Endothelial cell of umbilical vein (primary cell): ENCODE measurements around the gene TMEM63B. TPM values are rescaled to one million over a fixed set of nuclear protein-coding genes. Genes with fewer than 3 reads are reported as not detected.

Experiments
- BruUV-seq: library from RNA; stranded (reverse); fragments of 400-500 nt; replicated peaks from 2 replicates; lab custom pipeline; 2021; lab: Mats Ljungman, UMichigan
- CTCF ChIA-PET: fragments of 300-600, 350-600 bp; sonication (Branson Sonifier 250); formaldehyde crosslinking; loops from one replicate; lab custom pipeline; 2021; ENCODE audit warnings: antibody characterized with exemption, inconsistent platforms; lab: Charles Lee
- POLR2A ChIA-PET: fragments of 300-600, 350-600 bp; sonication (Branson Sonifier 250); formaldehyde crosslinking; loops from one replicate; lab custom pipeline; 2021; ENCODE audit warnings: antibody characterized with exemption, inconsistent platforms; lab: Charles Lee
- DNase-seq: peaks from one replicate; pipeline ENCODE4 v3.0.0-alpha.2; 2011; ENCODE audit warnings: low read depth, low spot score
- FAIRE-seq: peaks from 2 replicates; lab custom pipeline; 2011; peaks lifted over from hg19 to GRCh38; lab: Jason Lieb, UNC
- H2AFZ ChIP-seq: 2 replicates; pipeline ENCODE4 v1.6.0; 2012; ENCODE audit warnings: low read depth, low read length, control low read depth, inconsistent platforms
- H3K27ac ChIP-seq: 2 replicates; pipeline ENCODE4 v1.5.1; 2011; ENCODE audit warnings: low read depth, mild to moderate bottlenecking, control low read depth, low read length, moderate library complexity; ENCODE audit not compliant: insufficient read depth
- H3K27me3 ChIP-seq, 2 experiments: 2 replicates each; pipeline versions ENCODE4 v1.6.0 to v1.6.1; 2011; ENCODE audit warnings: low read length in 2 of 2, mixed read lengths in 1 of 2; ENCODE audit not compliant: control insufficient read depth in 2 of 2, insufficient read depth in 2 of 2
- H3K36me3 ChIP-seq, 2 experiments: 2 replicates in 1 of 2; 3 replicates in 1 of 2; pipeline ENCODE4 v1.5.1; 2011; ENCODE audit warnings: low read length in 2 of 2, mild to moderate bottlenecking in 1 of 2, moderate library complexity in 1 of 2; ENCODE audit not compliant: control insufficient read depth in 2 of 2, insufficient read depth in 2 of 2; ENCODE audit errors: extremely low read depth in 1 of 2
- H3K4me1 ChIP-seq: 3 replicates; pipeline ENCODE4 v1.5.1; 2011; ENCODE audit warnings: mild to moderate bottlenecking, low read length; ENCODE audit not compliant: control insufficient read depth, insufficient read depth; ENCODE audit errors: extremely low read depth
- H3K4me2 ChIP-seq: 2 replicates; pipeline ENCODE4 v1.6.1; 2011; ENCODE audit warnings: low read length, control low read depth, mixed read lengths; ENCODE audit not compliant: insufficient read depth
- H3K4me3 ChIP-seq, 3 experiments: fragments of 200-600 bp in 1 of 3; sonication (generic), shearing (Covaris generic) in 1 of 3; replicated peaks in 1 of 3; 2 replicates each; pipeline ENCODE4 v1.5.1; 2011 to 2016; ENCODE audit warnings: control low read depth in 3 of 3, low read length in 3 of 3, mild to moderate bottlenecking in 2 of 3, inconsistent platforms in 1 of 3, low read depth in 1 of 3, moderate library complexity in 1 of 3; ENCODE audit not compliant: insufficient read depth in 1 of 3
- H3K79me2 ChIP-seq: 2 replicates; pipeline ENCODE4 v1.6.0; 2012; ENCODE audit warnings: low read length, inconsistent platforms; ENCODE audit not compliant: control insufficient read depth, insufficient read depth
- H3K9ac ChIP-seq: replicated peaks from 2 replicates; pipeline ENCODE3; 2011; ENCODE audit warnings: low read length, control low read depth; ENCODE audit not compliant: insufficient read depth; ENCODE audit errors: extremely low read depth
- H3K9me1 ChIP-seq: replicated peaks from 3 replicates; pipeline ENCODE4 v1.6.0; 2011; ENCODE audit warnings: mild to moderate bottlenecking, low read length; ENCODE audit not compliant: control insufficient read depth, insufficient read depth; ENCODE audit errors: extremely low read depth
- H3K9me3 ChIP-seq: replicated peaks from 2 replicates; pipeline ENCODE4 v1.5.1; 2012; ENCODE audit warnings: low read length, inconsistent platforms; ENCODE audit not compliant: control insufficient read depth, insufficient read depth
- H4K20me1 ChIP-seq: replicated peaks from 2 replicates; pipeline ENCODE3; 2011; ENCODE audit warnings: mild to moderate bottlenecking, low read length; ENCODE audit not compliant: control insufficient read depth, insufficient read depth; ENCODE audit errors: extremely low read depth
- EZH2 ChIP-seq: IDR thresholded peaks from 2 replicates; pipeline ENCODE4 v1.6.1; 2012; ENCODE audit warnings: borderline replicate concordance, low read depth, mild to moderate bottlenecking, moderate library complexity, low read length, inconsistent platforms; ENCODE audit not compliant: severe bottlenecking
- FOS ChIP-seq: IDR thresholded peaks from 2 replicates; pipeline ENCODE4 v1.6.1; 2011; ENCODE audit warnings: mild to moderate bottlenecking, low read length, moderate library complexity, borderline replicate concordance; ENCODE audit not compliant: insufficient read depth
- GATA2 ChIP-seq: IDR thresholded peaks from 2 replicates; pipeline ENCODE4 v1.7.0; 2011; ENCODE audit warnings: low read depth, mild to moderate bottlenecking, moderate library complexity, mixed read lengths, low read length; ENCODE audit not compliant: insufficient read length, insufficient read depth
- JUN ChIP-seq: IDR thresholded peaks from 2 replicates; pipeline ENCODE4 v1.6.1; 2011; ENCODE audit warnings: borderline replicate concordance, low read depth; ENCODE audit not compliant: insufficient read length, insufficient read depth
- MYC ChIP-seq: IDR thresholded peaks from one replicate; pipeline ENCODE4 v1.6.1; 2011; ENCODE audit warnings: mild to moderate bottlenecking, low read depth, low read length
- POLR2A ChIP-seq: IDR thresholded peaks from 2 replicates; pipeline ENCODE4 v1.6.1; 2012; ENCODE audit warnings: low read depth, mild to moderate bottlenecking, control low read depth, low read length
- POLR2AphosphoS5 ChIP-seq: IDR thresholded peaks from 2 replicates; pipeline ENCODE4 v1.6.1; 2012; ENCODE audit warnings: low read depth, mild to moderate bottlenecking, control low read depth, low read length, moderate library complexity; ENCODE audit not compliant: insufficient read depth
- dilution Hi-C: fragments of 300-500 bp; cut with MboI; formaldehyde crosslinking; loops from one replicate; pipeline ENCODE4 v1.15.0; 2019; ENCODE audit warnings: low sequenced_read_pairs; ENCODE audit not compliant: extremely low pct_ligation_motif_present
- intact Hi-C: fragments of 100-400 bp; cut with micrococcal nuclease; formaldehyde crosslinking; loops from one replicate; pipeline ENCODE4 v1.10.0; 2022
- polyA plus RNA-seq, 4 experiments: library from polyadenylated mRNA; depleted of rRNA in 3 of 4; stranded (reverse) in 3 of 4; unstranded in 1 of 4; fragments of >200 nt; gene quantifications; 2 replicates each; pipeline versions ENCODE4 v1.2.1 to v1.2.3, GENCODE V29; 2011 to 2012; ENCODE audit warnings: missing spikeins in 1 of 4
- total RNA-seq: library from RNA; stranded (reverse); gene quantifications from 2 replicates; pipeline ENCODE4 v1.2.3, GENCODE V29; 2021
- TF ChIP-seq, protein P1 (sequence below): IDR thresholded peaks from 2 replicates; pipeline ENCODE4 v1.6.1; 2011; ENCODE audit not compliant: insufficient read depth, insufficient read length
- TF ChIP-seq, protein P2 (sequence below), 2 donors: IDR thresholded peaks; 1 replicate in 1 of 2; 2 replicates in 1 of 2; pipeline ENCODE4 v1.5.1; 2011; ENCODE audit warnings: low read length in 2 of 2, mild to moderate bottlenecking in 2 of 2, moderate library complexity in 2 of 2, control low read depth in 1 of 2, inconsistent platforms in 1 of 2, low read depth in 1 of 2; ENCODE audit not compliant: insufficient read depth in 1 of 2; ENCODE audit errors: extremely low read depth in 1 of 2

Gene TMEM63B
- total and polyA plus RNA-seq, 2 donors (not counting 3 experiments of a cell fraction or from before 2014, with no cell fraction given) = 49.7 to 56.1 TPM

DNA sequence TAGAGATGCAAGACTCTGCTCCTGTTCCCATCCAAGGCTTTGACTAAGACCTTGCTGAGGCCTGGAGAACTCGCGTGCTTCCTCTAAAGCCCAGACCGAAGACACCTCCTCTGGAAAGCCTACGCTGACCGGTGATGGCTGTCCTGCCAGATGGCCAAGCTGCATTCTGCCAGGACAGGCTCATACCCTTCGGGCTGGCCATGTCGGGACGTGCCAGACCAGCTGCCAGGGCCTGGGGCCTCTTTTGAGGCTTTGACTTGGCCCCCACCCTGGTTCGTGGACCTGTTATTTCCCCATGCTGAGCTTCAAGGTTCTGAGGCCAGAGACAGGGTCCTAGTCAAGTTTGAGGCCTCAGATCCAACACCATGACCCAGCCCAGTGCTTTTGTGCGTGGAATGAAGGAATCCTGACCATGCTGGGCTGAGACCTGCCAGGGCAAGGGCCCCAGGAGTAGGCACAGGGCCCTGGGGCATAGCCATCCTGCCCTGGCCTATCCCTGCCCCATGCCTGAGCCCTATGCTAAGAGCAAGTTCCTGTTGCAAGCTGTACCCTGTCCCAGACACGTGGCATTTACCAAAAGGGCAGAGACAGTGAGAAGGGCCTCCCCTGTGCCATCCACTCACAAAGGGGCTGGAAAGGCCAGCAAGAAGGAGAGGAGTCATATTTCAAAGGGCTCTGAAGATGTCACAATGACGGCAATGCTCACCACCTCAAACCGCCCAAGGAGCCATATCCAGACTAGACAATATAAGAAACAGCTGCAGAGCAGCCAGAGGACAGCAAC lies 42.9 kb upstream of the TMEM63B start:
- H3K79me2 ChIP-seq = no peaks in the 10 kb centered on the region
- H3K9ac ChIP-seq = no peak overlapping the region
- BruUV-seq = no TSS peak
- H3K36me3 ChIP-seq = no peaks in the 10 kb centered on the region
- H4K20me1 ChIP-seq = no peaks in the 10 kb centered on the region
- H2AFZ ChIP-seq = no peak overlapping the region
- POLR2A ChIA-PET = no interaction called here
- H3K9me3 ChIP-seq = no peaks in the 10 kb centered on the region
- H3K4me3 ChIP-seq = no peak overlapping the region
- no peaks in the 10 kb centered on the region for H3K9me1 ChIP-seq
- H3K4me2 ChIP-seq = no peak overlapping the region
- H3K4me1 ChIP-seq = no peaks in the 10 kb centered on the region
- CTCF ChIA-PET = interaction anchor here (1.1 to 2.8 kb wide), 4 partner anchors 12 to 417 kb away, joined by 3 to 9 read pairs (median 6); partner anchors contain the start of gene VEGFA
- TF ChIP-seq MYC = no peak
- no peak for TF ChIP-seq EZH2
- no peak for TF ChIP-seq POLR2A
- no peak for TF ChIP-seq GATA2
- TF ChIP-seq, protein P1, sequence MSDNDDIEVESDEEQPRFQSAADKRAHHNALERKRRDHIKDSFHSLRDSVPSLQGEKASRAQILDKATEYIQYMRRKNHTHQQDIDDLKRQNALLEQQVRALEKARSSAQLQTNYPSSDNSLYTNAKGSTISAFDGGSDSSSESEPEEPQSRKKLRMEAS = no peak
- TF ChIP-seq POLR2AphosphoS5 = no peak
- TF ChIP-seq JUN = no peak
- TF ChIP-seq FOS = no peak
- TF ChIP-seq, protein P2, sequence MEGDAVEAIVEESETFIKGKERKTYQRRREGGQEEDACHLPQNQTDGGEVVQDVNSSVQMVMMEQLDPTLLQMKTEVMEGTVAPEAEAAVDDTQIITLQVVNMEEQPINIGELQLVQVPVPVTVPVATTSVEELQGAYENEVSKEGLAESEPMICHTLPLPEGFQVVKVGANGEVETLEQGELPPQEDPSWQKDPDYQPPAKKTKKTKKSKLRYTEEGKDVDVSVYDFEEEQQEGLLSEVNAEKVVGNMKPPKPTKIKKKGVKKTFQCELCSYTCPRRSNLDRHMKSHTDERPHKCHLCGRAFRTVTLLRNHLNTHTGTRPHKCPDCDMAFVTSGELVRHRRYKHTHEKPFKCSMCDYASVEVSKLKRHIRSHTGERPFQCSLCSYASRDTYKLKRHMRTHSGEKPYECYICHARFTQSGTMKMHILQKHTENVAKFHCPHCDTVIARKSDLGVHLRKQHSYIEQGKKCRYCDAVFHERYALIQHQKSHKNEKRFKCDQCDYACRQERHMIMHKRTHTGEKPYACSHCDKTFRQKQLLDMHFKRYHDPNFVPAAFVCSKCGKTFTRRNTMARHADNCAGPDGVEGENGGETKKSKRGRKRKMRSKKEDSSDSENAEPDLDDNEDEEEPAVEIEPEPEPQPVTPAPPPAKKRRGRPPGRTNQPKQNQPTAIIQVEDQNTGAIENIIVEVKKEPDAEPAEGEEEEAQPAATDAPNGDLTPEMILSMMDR (IDR thresholded peaks at IDR 0.05; ENCODE audit: extremely low read depth in 1 of 2, insufficient read depth in 1 of 2, low read depth in 1 of 2, low read length in 2 of 2) = no peak
- no peak for FAIRE-seq
- H3K27ac ChIP-seq = no peak overlapping the region
- dilution Hi-C loops (no loop called here), intact Hi-C loops (no loop called here)
- H3K27me3 ChIP-seq = no peaks in the 10 kb centered on the region
- DNase-seq = no peak
